AG10803 (cell line): ENCODE results near the gene TNFRSF8.

Experiments
- DNase-seq: peaks from one replicate; pipeline ENCODE4 v3.0.0; 2010; ENCODE audit warnings: low read depth
- H3K4me3 ChIP-seq: 2 replicates; pipeline ENCODE4 v1.5.1; 2011; ENCODE audit warnings: mild to moderate bottlenecking, low read length, control low read depth
- TF ChIP-seq, protein P1 (sequence below): conservative IDR thresholded peaks from 2 replicates; pipeline ENCODE4 v1.5.1; 2011; ENCODE audit warnings: mild to moderate bottlenecking, low read length, control low read depth, inconsistent platforms

Gene TNFRSF8

DNA sequence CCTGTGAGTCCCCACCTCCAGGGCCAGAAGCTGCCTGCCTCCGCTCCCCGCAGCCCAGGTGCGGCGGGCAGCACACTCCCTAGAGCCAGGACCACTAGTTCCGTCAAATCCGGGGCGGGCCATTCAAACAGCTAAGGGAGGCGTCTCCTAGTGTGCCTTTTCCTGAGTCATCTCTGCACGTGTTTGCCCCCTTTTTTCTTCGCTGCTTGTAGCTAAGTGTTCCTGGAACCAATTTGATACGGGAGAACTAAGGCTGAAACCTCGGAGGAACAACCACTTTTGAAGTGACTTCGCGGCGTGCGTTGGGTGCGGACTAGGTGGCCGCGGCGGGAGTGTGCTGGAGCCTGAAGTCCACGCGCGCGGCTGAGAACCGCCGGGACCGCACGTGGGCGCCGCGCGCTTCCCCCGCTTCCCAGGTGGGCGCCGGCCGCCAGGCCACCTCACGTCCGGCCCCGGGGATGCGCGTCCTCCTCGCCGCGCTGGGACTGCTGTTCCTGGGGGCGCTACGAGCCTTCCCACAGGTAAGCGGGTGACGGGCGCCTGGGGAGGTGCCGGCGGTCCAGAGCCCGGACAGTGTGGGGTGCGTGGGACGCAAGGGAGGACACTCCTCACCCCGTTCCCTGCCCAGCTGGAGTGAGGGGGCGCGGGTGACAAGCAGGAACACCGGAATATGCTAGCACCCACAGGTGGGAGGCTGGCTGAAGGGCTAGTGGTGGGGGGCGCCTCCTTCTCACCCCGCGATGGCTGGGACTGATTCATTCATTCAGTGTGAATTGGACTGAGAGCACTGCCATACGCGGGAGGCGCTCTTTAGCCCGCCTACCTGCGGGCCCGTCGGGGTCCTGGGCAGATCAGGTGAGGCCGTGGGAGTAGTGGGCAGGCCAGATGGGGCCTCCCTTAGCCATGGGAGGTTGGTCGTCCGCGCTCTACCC is at the start of gene TNFRSF8:
Gene TNFRSF8, plus strand, starts transcription at position 163 of the 932 bp plus-strand sequence. Its CDS starts 296 bp downstream, at position 459.
- no peak within 1 kb of the TSS for H3K4me3 ChIP-seq
- no peak for DNase-seq
- TF ChIP-seq, protein P1, sequence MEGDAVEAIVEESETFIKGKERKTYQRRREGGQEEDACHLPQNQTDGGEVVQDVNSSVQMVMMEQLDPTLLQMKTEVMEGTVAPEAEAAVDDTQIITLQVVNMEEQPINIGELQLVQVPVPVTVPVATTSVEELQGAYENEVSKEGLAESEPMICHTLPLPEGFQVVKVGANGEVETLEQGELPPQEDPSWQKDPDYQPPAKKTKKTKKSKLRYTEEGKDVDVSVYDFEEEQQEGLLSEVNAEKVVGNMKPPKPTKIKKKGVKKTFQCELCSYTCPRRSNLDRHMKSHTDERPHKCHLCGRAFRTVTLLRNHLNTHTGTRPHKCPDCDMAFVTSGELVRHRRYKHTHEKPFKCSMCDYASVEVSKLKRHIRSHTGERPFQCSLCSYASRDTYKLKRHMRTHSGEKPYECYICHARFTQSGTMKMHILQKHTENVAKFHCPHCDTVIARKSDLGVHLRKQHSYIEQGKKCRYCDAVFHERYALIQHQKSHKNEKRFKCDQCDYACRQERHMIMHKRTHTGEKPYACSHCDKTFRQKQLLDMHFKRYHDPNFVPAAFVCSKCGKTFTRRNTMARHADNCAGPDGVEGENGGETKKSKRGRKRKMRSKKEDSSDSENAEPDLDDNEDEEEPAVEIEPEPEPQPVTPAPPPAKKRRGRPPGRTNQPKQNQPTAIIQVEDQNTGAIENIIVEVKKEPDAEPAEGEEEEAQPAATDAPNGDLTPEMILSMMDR, result no peak

DNA sequence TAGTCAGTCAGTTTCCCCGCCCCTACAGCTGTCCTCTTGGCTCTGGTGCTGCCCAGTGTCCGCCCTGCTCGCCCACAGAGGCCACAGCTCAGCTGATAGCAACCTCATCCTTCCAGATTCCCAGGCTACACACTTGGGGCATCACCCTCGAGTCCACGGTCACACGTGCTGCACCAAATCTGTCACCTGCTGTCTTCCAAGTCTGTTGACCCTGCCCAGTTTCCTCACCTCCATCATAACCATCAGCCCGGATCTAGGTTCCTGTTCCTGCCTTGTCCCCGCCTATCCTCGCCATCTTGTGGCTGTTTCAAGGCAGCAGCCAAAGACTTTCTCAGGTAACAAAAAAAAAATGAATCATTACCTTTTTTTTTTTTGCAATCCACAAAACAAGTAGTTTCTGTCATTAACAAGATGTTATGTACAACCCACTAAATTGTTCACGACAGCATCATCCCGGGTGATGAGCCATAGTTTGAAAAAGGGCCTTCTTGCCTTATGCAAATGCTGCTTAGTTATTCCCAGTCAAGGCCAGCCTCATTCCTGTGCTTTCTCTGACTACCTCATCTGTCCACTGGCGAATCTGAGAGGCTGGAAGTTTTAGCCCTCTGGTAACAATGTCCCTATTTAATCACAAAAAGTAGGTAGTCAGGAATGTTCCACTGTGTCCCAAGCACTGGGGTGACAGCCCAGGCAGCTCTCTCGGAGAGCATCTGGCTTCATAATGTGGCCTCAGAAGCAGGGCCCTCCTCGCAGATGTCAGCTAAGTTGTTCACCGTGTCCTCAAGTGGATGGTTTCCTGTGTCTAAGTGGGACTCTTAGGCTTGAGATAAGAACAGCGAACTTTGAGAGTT is 48.7 kb upstream of the TNFRSF8 start:
- TF ChIP-seq, protein P1, result peak; percentile 19; the same call in 1 of the 2 replicates
- DNase-seq, result peak; percentile 62
- no peak overlapping the region for H3K4me3 ChIP-seq

DNA sequence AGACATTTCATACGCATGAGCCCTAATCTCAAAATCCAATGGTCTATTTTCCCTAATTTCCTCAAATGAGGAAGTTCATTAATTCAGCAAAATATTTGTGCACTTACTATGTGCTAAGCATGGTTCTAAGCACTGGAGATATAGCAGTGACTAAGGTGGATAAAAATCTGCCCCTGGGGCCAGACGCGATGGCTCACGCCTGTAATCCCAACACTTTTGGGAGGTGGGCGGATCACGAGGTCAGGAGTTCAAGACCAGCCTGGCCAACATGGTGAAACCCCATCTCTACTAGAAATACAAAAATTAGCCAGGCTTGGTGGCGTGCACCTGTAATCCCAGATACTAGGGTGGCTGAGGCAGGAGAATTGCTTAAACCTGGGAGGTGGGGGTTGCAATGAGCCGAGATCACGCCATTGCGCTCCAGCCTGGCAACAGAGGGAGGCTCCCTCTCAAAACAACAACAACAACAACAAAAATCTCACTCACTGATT is 48.1 kb upstream of the TNFRSF8 start:
- H3K4me3 ChIP-seq, result no peak overlapping the region
- TF ChIP-seq, protein P1, result no peak
- peak; percentile 42 for DNase-seq

DNA sequence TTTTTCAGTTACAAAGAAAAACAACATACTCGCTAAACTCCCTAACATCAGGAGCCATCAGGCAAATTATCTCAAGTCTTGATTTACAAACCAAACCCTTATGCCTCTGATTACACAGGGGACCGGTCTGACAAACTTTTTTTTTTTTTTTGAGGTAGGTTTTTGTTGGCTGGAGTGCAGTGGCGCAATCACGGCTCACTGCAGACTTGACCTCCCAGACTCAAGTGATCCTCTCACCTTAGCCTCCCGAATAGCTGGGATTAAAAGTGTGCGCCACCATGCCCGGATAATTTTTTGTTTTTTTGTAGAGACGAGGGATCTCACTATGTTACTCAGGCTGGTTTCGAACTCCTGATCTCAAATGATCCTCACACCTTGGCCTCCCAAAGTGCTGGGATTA is 47.6 kb upstream of the TNFRSF8 start:
- TF ChIP-seq, protein P1, result no peak
- H3K4me3 ChIP-seq, result no peak overlapping the region
- no peak for DNase-seq

DNA sequence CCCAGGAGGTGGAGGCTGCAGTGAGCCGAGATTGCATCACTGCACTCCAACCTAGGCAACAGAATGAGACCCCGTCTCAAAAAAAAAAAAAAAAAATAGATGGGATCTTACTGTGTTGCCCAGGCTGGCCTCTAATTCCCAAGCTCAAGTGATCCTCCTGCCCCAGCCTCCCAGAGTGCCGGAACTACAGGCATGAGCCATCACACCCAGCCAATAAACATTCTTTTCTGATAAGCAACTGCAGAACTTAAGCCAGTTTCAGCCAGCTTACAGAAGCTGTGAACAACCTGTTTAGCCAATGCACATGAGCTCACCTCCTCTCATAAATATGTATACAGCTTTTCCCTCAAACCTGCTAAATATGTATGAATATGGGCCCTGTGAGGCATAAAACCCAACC is 46.9 kb upstream of the TNFRSF8 start:
- no peak overlapping the region for H3K4me3 ChIP-seq
- DNase-seq, result no peak
- TF ChIP-seq, protein P1, result no peak

DNA sequence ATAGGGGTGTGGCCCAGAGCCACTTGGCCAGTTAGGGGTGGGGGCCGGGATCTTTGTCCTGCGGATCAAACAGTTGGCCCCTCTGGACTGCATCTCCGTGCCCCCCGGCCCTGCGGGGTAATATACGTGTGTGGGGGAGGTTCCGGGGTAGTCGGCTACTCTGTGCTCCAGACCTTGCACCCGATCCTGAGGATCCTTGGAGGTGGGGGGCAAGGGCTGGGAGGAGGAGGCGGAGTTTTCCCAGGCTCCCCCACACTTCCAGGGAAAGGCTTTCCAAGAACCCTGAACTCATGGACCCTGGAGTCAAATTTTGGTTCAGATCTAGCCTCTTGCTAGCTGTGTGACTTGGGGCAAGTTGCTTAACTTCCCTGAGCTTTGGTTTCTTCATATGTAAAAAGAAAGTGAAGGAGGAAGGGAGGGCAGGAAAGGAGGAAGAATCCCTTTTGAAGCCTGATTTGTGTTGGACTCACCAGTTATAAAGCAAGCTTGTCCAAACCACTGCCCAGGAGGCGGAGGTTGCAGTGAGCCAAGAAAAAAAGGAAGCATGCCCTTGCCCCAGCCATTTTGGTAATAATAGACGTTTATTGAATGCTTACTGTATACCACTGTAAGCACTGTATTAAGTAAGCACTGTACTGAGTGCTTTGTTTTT is 43.1 kb upstream of the TNFRSF8 start:
- no peak for DNase-seq
- TF ChIP-seq, protein P1, result no peak
- peak overlapping the region; percentile 82 for H3K4me3 ChIP-seq
